Small intestine (tissue), 16 donors: ENCODE results near the gene TAF7L. TPM values are rescaled to one million over a fixed set of nuclear protein-coding genes. Genes with fewer than 3 reads are reported as not detected.
"Not testable (repeated sequence)": the region's sequence is repeated elsewhere in the genome, so short reads cannot be mapped to it uniquely, and the experiment has no call there.

ENCODE experiments used
- DNase-seq, 2 donors: peaks; one replicate each; pipeline versions ENCODE4 v3.0.0 to v3.0.0-alpha.2; 2013
- FAIRE-seq: peaks from 2 replicates; lab custom pipeline; 2012; peaks lifted over from hg19 to GRCh38; lab: Jason Lieb, UNC
- H3K27ac ChIP-seq, 3 donors: one replicate each; pipeline ENCODE4 v1.5.1; 2013; ENCODE audit warnings: low read length in 2 of 3, mild to moderate bottlenecking in 2 of 3, control low read depth in 1 of 3, inconsistent platforms in 1 of 3, low read depth in 1 of 3, moderate library complexity in 1 of 3
- H3K27me3 ChIP-seq, 3 donors: one replicate each; pipeline ENCODE4 v1.6.1; 2013; ENCODE audit warnings: low read length in 3 of 3, inconsistent platforms in 1 of 3; ENCODE audit not compliant: control insufficient read depth in 3 of 3, insufficient read depth in 3 of 3
- H3K36me3 ChIP-seq, 3 donors: one replicate each; pipeline ENCODE4 v1.6.1; 2013; ENCODE audit warnings: low read length in 3 of 3, inconsistent platforms in 1 of 3, low read depth in 1 of 3, mild to moderate bottlenecking in 1 of 3, moderate library complexity in 1 of 3; ENCODE audit not compliant: control insufficient read depth in 3 of 3, insufficient read depth in 2 of 3
- H3K4me1 ChIP-seq, 3 donors: one replicate each; pipeline ENCODE4 v1.6.1; 2013; ENCODE audit warnings: low read length in 2 of 3, inconsistent platforms in 1 of 3, low read depth in 1 of 3, mild to moderate bottlenecking in 1 of 3, moderate library complexity in 1 of 3; ENCODE audit not compliant: control insufficient read depth in 3 of 3, insufficient read depth in 2 of 3
- H3K4me3 ChIP-seq, 3 donors: one replicate each; pipeline ENCODE4 v1.5.1; 2013; ENCODE audit warnings: low read length in 3 of 3, control low read depth in 1 of 3, inconsistent platforms in 1 of 3, low read depth in 1 of 3, mild to moderate bottlenecking in 1 of 3, moderate library complexity in 1 of 3
- H3K9me3 ChIP-seq, 2 donors: one replicate each; pipeline ENCODE4 v1.6.1; 2013; ENCODE audit warnings: low read depth in 1 of 2, low read length in 1 of 2; ENCODE audit not compliant: control insufficient read depth in 2 of 2, insufficient read depth in 1 of 2
- WGBS, 3 donors: extraction: QIAGEN DNeasy Blood & Tissue Kit; methylation state at CpG; one replicate each; pipeline ENCODE4 v1.1.7; 2013; 5-methylcytosine and 5-hydroxymethylcytosine counted together
- long read RNA-seq, 10 donors: transcript quantifications; one replicate each; lab custom pipeline, GENCODE V29; 2026
- polyA plus RNA-seq, 4 donors: library from polyadenylated mRNA; stranded (reverse) in 3 of 4; unstranded in 1 of 4; fragments of 200-250 nt in 3 of 4; fragments of 120-200 nt in 1 of 4; gene quantifications; one replicate each; pipeline versions ENCODE4 v1.2.1 to v1.2.3, GENCODE V29; 2013
- donor health status: healthy with polysubstance abuse.
- donor health status: control.
- donor health status: control.
- donor health status: Bipolar disorder and iron deficiency.
- donor health status: healthy.

TAF7L gene, protein sequence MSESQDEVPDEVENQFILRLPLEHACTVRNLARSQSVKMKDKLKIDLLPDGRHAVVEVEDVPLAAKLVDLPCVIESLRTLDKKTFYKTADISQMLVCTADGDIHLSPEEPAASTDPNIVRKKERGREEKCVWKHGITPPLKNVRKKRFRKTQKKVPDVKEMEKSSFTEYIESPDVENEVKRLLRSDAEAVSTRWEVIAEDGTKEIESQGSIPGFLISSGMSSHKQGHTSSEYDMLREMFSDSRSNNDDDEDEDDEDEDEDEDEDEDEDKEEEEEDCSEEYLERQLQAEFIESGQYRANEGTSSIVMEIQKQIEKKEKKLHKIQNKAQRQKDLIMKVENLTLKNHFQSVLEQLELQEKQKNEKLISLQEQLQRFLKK
- polyA plus RNA-seq, result under 1 TPM in 2 of 4 donors, not detected in 2; 0.03 to 0.12 TPM
- long read RNA-seq, donor 1, result 0 reads
- long read RNA-seq, donor 2, result 0 reads
- long read RNA-seq, donor 3, result 0 reads
- long read RNA-seq, donor 4, result 0 reads
- long read RNA-seq, donor 5, result 0 reads
- long read RNA-seq, donor 6, result 0 reads
- long read RNA-seq, donor 7, result 0 reads
- long read RNA-seq, donor 8, result 0 reads
- long read RNA-seq, donor 9, result 0 reads
- long read RNA-seq, donor 10, result 0 reads

DNA sequence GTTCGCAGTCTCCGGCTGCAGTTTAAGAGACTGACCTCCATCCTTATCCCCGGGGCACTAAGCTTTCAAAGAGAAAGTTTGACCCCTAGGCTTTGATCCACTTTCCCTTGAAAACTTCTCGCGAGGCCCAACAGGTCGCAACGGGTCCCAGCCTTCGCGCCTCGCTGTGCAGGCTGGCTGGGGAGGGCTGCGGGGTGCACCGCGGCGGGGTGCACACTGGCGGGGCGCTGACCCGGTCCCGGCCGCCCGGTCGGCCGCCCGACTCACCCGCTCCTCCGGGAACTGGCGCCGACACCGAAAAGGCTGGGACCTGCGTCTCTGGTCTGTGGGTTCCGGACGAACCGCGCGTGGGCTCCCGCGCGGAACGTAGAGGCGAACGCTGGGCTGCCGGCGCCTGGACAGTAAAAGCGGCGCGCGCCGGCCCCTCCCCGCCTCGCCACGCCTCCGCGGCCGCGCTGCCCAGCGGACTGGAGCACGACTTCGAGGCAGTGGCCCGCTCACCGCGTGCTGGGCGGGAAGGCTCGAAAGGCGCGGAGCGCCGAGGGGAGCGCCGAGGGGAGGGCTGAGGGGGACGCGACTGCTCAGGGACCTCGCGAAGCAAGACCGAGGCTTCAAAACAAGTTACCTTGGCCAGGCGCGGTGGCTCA lies at the start of gene TAF7L:
Gene TAF7L (minus strand): TSS at position 378 of the 647 bp plus-strand sequence. CDS start 3,791 bp downstream, outside the sequence.
- peak in 1 of 2 donors; percentile 5 for DNase-seq
- no peak for FAIRE-seq
- no peaks in the 10 kb centered on the region for H3K4me1 ChIP-seq
- H3K36me3 ChIP-seq, result no peaks in the 10 kb centered on the region
- no peak within 1 kb of the TSS for H3K4me3 ChIP-seq
- no peak within 1 kb of the TSS for H3K27ac ChIP-seq
- H3K9me3 ChIP-seq, result peaks cover 1 to 4% of the 10 kb centered on the region in 2 donors
- 22 to 58% (median 57%) methylated on average over 39 to 75 of the region's 75 CpGs for WGBS, 3 donors
- H3K27me3 ChIP-seq, result peaks cover 0 to 11% (median 2%) of the 10 kb centered on the region in 3 donors

DNA sequence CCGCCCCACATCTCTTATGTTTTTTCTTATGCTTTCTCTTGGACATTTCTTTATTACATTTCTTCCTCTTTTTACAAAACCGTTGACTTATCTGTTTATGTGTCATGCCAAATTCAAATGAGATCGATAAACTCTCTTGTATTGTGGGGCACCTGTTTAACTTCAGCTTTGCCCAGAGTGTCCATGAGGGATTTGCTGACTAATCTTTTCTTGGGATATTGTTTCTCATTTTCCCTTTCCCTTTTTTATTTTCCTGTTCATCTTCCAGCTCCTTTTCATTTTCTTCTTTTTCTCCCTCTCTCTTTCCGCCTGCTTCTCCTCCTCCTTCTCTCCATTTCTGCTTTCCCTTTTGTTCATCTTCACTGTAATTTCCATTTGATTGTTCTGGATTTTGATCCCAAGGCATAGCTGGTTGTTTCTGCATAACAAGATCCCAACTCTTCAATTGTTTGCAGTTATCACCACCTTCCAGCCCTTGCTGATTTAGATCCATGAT lies 46.7 kb upstream of the TAF7L start:
- no peaks in the 10 kb centered on the region for H3K36me3 ChIP-seq
- H3K27ac ChIP-seq, result no peak overlapping the region
- no peak overlapping the region for H3K4me3 ChIP-seq
- FAIRE-seq (no peak), DNase-seq (no peak)
- no peaks in the 10 kb centered on the region for H3K9me3 ChIP-seq
- WGBS, 3 donors, result 81 to 88% (median 84%) methylated on average over 4 of the region's 4 CpGs
- H3K4me1 ChIP-seq, result no peaks in the 10 kb centered on the region
- H3K27me3 ChIP-seq, result no peaks in the 10 kb centered on the region

DNA sequence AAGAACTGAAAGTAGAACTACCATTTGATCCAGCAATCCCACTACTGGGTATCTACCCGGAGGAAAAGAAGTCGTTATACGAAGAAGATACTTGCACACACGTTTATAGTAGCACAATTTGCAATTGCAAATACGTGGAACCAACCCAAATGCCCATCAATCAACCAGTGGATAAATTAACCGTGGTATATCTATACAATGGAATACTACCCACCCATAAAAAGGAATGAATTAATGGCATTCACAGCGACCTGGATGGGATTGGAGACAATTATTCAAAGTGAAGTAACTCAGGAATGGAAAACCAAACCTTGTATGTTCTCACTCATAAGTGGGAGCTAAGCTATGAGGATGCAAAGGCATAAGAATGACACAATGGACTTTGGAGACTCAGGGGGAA lies 43.2 kb upstream of the TAF7L start:
- not testable (repeated sequence) for H3K4me3 ChIP-seq, H3K27me3 ChIP-seq, H3K36me3 ChIP-seq, FAIRE-seq, DNase-seq, H3K9me3 ChIP-seq, H3K4me1 ChIP-seq, H3K27ac ChIP-seq
- 73 to 88% (median 74%) methylated on average over 7 of the region's 7 CpGs for WGBS, 3 donors

DNA sequence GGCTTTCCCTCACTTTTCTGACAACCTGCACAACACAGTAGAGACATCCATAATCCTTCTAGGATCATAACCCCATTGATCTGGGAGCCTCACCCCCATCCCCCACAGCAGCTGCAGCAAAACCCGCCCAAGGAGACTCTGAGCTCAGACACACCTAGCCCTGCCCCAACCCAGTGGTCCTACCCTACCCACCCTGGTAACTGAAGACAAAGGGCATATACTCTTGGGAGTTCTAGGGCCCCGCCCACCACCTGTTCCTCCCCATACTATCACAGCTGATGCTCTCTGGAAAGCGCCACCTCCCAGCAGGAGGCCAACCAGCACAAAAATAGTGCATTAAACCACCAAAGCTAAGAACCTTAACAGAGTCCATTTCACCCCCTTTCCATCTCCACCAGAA lies 35.5 kb upstream of the TAF7L start:
- not testable (repeated sequence) for H3K9me3 ChIP-seq, H3K36me3 ChIP-seq, FAIRE-seq, H3K27me3 ChIP-seq, H3K4me3 ChIP-seq, H3K4me1 ChIP-seq, H3K27ac ChIP-seq
- WGBS, 3 donors, result 17 to 61% (median 60%) methylated on average over 3 of the region's 3 CpGs
- DNase-seq, result peak; percentile 40 to 44

DNA sequence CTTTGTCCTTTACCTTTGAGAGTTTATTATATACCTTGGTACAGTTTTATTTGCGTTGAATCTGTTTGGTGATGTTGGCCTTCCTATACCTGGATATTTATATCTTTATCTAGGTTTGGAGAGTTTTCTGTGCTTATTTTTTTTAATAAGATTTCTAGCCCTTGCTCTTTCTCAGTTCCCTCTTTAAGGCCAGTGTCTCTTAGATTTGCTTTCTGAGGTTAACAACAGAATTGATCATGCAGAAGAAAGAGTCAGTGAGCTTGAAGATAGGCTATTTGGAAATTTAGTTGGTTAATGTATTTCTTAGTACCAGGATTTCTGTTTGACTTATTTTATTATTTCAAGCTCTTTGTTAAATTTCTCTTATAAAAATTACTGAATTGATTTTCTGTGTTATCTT lies 12.7 kb upstream of the TAF7L start:
- FAIRE-seq, result no peak
- H3K4me3 ChIP-seq, result no peak overlapping the region
- no peaks in the 10 kb centered on the region for H3K9me3 ChIP-seq
- no peaks in the 10 kb centered on the region for H3K27me3 ChIP-seq
- no peak for DNase-seq
- H3K27ac ChIP-seq, result no peak overlapping the region
- no peaks in the 10 kb centered on the region for H3K4me1 ChIP-seq
- WGBS, 3 donors, result 69 to 88% (median 76%) methylated on average over 1 of the region's 1 CpG
- no peaks in the 10 kb centered on the region for H3K36me3 ChIP-seq

DNA sequence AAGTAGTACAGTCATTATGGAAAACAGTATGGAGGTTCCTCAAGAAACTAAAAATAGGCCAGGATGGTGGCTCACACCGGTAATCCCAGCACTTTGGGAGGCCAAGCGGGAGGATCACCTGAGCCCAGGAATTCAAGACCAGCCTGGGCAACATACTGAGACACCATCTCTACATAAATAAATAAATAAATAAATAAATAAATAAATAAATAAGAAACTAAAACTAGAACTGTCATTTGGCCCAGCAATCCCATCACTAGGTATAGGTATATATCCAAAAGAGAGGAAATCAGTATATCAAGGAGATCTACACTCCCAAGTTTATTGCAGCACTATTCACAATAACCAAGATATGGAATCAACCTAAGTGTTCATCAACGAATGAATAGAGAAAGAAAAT lies 4.5 kb upstream of the TAF7L start:
- 87 to 94% (median 93%) methylated on average over 3 of the region's 3 CpGs for WGBS, 3 donors

DNA sequence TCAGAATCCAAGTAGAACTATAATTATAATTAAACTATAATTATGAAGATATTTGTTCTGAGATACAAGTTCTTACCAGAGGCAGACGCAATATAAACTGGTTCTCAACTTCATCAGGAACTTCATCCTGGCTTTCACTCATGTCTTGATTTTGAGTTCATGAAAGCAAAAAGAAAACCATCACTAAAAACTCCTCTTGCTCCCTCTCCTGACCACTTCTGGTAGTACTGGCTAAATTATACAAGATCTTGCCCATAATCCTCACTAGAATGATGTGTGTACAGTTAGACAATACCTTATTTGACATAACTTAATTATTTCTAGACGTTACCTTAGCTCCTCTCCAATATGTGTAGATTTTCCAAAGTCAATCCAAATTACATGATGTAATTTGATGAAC lies 3.7 kb downstream of the TAF7L start:
- FAIRE-seq (no peak), DNase-seq (peak; percentile 32 to 49)

More for the DNA sequence above, 4.5 kb upstream of the TAF7L start:
- not testable (repeated sequence) for H3K4me1 ChIP-seq, H3K27me3 ChIP-seq, H3K27ac ChIP-seq, H3K4me3 ChIP-seq, DNase-seq, H3K9me3 ChIP-seq, FAIRE-seq, H3K36me3 ChIP-seq

DNA sequence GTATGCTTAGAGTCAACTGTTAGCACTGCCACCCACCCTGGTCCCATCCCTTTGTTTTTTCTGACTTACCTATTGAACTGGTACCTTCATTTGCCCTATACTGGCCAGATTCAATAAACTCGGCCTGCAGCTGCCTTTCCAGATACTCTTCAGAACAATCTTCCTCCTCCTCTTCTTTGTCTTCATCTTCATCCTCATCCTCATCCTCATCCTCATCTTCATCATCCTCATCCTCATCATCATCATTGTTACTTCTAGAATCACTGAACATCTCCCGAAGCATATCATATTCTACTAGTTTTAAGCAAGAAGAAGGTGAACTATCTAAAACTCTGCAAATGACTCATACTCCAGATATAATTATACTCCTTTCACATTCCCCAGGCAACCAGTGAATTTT lies 14.9 kb downstream of the TAF7L start:
- no peak overlapping the region for H3K4me3 ChIP-seq
- DNase-seq (no peak), FAIRE-seq (no peak)
- H3K27ac ChIP-seq, result no peak overlapping the region
- no peaks in the 10 kb centered on the region for H3K36me3 ChIP-seq
- no peaks in the 10 kb centered on the region for H3K4me1 ChIP-seq
- H3K27me3 ChIP-seq, result no peaks in the 10 kb centered on the region
- WGBS, 3 donors, result 71 to 92% (median 82%) methylated on average over 2 of the region's 2 CpGs
- no peaks in the 10 kb centered on the region for H3K9me3 ChIP-seq

More for the DNA sequence above, 3.7 kb downstream of the TAF7L start:
- WGBS, 3 donors, result 5 to 22% (median 14%) methylated on average over 2 of the region's 2 CpGs
- Histone ChIP-seq H3K36me3 (no peaks in the 10 kb centered on the region), H3K9me3 (peaks cover 1 to 2% of the 10 kb centered on the region in 2 donors), H3K4me1 (no peaks in the 10 kb centered on the region), H3K4me3 (no peak overlapping the region), H3K27ac (no peak overlapping the region), H3K27me3 (peaks cover 0 to 9% (median 1%) of the 10 kb centered on the region in 3 donors)
